ELR (cell line): ENCODE data around the gene C9orf72.
A peak's percentile ranks its signal among the peaks of the same experiment; 100 is the strongest.
"Not testable (repeated sequence)": the region's sequence is repeated elsewhere in the genome, so short reads cannot be mapped to it uniquely, and the experiment has no call there.

ENCODE experiments used
- DNase-seq: peaks from one replicate; pipeline ENCODE4 v3.0.0-alpha.2; 2015; ENCODE audit warnings: low read depth

The C9orf72 gene

DNA sequence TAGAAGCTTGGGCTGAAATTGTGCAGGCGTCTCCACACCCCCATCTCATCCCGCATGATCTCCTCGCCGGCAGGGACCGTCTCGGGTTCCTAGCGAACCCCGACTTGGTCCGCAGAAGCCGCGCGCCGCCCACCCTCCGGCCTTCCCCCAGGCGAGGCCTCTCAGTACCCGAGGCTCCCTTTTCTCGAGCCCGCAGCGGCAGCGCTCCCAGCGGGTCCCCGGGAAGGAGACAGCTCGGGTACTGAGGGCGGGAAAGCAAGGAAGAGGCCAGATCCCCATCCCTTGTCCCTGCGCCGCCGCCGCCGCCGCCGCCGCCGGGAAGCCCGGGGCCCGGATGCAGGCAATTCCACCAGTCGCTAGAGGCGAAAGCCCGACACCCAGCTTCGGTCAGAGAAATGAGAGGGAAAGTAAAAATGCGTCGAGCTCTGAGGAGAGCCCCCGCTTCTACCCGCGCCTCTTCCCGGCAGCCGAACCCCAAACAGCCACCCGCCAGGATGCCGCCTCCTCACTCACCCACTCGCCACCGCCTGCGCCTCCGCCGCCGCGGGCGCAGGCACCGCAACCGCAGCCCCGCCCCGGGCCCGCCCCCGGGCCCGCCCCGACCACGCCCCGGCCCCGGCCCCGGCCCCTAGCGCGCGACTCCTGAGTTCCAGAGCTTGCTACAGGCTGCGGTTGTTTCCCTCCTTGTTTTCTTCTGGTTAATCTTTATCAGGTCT lies at the start of gene C9orf72:
Gene C9orf72, minus strand, starts transcription at position 564 of the 716 bp plus-strand sequence. CDS start 6,361 bp downstream, outside the sequence.
- DNase-seq, result peak; percentile 78

- no peak for DNase-seq
Measured at GRCh38 chr9:27622693-27623340, 49.5 kb upstream of the C9orf72 start.

DNA sequence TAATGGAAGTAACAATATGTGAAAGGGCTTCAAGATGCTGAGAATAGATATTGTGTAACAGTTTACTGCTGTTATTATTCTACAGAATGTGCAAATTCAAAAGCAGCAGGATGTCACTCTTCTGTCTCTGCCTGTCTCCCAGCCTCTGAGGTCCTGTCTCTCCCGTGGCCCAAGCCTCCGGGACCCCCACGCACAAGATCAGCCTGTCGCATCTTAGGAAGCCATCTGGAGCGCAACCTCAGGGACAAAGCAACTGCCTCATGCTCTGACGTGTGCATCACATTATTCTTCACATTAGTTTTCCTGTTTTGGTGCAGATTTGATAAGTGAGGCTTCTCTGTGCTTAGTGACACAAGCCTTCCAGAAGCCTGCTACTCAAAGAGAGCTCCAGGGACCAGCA lies 46.5 kb upstream of the C9orf72 start:
- no peak for DNase-seq

GRCh38 chr9:27618066-27618465 lies 44.8 kb upstream of the C9orf72 start:
- no peak for DNase-seq

DNA sequence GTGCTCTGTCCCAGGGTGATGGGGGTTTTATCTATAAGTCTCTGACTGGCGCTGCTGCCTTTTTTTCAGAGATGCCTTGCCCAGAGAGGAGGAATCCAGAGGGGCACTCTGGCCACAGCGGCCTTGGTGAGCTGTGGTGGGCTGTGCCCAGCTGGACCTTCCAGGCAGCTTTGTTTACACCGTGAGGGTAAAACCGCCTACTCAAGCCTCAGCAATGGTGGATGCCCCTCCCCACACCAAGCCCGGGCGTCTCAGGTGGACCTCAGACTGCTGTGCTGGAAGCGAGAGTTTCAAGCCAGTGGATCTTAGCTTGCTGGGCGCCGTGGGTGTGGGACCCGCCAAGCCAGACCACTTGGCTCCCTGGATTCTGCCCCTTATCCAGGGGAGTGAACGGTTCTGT lies 41.3 kb upstream of the C9orf72 start:
- DNase-seq, result no peak

DNA sequence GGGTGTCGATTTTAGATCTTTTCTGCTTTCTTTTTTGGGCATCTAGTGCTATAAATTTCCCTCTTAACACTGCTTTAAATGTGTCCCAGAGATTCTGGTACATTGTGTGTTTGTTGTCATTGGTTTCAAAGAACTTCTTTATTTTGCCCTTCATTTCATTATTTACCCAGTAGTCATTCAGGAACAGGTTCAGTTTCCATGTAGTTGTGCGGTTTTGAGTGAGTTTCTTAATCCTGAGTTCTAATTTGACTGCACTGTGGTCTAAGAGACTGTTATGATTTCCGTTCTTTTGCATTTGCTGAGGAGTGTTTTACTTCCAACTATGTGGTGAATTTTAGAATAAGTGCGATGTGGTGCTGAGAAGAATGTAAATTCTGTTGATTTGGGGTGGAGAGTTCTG lies 38.8 kb upstream of the C9orf72 start:
- not testable (repeated sequence) for DNase-seq

- no peak for DNase-seq
Measured at GRCh38 chr9:27610622-27611021, 37.3 kb upstream of the C9orf72 start.

DNA sequence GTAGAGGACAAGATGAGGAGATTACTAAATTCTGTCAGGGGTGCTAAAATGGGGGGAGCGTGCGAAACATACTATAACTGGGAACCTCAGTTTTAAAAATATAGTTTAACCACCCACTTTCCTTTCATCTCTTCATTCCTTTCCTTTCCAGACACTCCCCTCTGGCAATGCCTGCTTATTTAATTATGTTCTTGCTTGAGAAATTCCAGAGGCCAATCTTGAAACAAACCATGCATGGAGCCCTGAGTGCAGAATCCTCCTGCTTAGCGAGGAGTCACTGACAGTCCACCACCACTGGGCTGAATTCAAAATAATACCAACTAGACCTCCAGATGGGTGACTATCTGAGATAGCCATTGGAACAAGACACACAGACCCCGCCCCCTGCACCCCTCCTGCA lies 29.7 kb upstream of the C9orf72 start:
- no peak for DNase-seq

GRCh38 chr9:27602142-27602861 lies 29.0 kb upstream of the C9orf72 start:
- no peak for DNase-seq

GRCh38 chr9:27601396-27601795 lies 28.1 kb upstream of the C9orf72 start:
- no peak for DNase-seq

- no peak for DNase-seq
Measured at GRCh38 chr9:27600256-27600655, 27.0 kb upstream of the C9orf72 start.

GRCh38 chr9:27599870-27600238 lies 26.6 kb upstream of the C9orf72 start:
- no peak for DNase-seq

GRCh38 chr9:27599102-27599869 lies 26.0 kb upstream of the C9orf72 start:
- no peak for DNase-seq

DNA sequence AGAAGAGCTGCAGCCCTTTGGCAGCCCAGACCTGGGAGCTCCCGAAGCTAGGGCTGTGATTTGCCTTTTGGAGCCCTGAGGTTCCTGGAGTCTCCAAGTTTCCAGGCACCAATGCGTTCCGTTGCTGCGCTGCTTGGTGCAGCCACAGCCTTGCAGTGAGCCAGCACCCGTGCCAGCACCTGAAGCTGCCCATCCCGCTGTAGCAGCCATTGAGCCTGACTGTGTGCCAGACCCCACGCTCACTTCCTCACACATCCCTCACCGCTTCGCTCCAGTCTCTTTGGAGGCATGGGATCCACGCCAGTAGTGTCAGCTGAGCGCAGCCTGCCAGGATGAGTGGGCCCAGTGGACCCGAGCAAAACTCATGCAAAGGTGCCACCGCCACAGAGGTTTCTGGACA lies 22.5 kb upstream of the C9orf72 start:
- no peak for DNase-seq

DNA sequence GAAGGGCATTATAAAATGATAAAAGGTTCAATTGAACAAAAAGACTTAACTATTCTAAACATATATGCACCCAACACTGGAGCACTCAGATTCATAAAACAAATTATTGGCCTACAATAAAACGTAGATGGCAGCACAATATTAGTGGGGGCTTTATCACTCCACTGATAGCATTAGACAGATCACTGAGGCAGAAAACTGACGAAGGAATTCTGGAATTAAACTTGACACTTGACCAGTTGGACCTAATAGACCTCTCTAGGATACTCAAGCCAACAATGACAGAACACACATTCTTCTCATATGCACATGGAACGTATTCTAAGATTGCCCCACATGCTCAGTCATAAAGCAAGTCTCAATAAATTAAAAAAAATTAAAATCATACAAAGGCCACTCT lies 18.4 kb upstream of the C9orf72 start:
- DNase-seq, result no peak

- DNase-seq, result no peak
Measured at GRCh38 chr9:27591093-27591492, 17.8 kb upstream of the C9orf72 start.

- peak; percentile 10 for DNase-seq
Measured at GRCh38 chr9:27590651-27591050, 17.4 kb upstream of the C9orf72 start.

DNA sequence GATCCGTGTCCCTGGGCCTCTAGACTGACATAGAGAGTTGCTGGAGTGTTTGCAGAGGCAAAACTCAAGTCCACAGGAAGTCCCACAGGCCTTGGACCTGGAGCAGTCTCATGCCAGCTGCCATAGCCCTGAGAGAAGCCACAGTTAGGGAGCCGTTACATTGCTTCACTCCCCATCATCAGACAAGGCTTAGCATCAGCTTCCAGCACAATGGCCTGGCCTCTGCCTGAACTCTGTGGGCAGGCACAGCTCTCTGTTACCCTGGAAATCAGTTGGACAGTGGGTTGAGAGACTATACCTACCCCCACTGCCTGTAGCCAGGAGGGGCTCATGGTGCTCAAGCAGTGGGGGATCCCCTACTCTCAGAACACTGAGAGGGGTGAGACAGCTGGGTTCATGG lies 16.2 kb upstream of the C9orf72 start:
- no peak for DNase-seq

- no peak for DNase-seq
Measured at GRCh38 chr9:27586304-27586703, 13.0 kb upstream of the C9orf72 start.

DNA sequence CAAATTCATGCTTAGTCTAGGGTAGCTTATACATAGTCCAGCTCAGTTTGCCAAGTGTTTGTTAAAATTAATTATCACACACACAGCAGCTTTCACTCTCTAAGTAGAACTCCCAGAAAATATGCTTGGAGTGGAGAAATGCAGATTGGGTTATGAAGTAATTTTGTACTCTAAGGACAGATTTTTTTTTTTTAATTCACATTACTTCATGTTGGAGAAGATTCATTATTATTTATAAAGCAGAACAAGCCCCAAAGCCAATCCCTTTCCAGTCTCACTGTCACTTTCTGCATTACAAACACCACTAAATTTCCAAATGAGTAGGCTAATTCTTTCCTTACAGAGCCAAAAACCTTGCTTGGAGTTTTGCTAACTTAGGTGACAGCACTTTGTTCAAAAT lies 11.7 kb upstream of the C9orf72 start:
- DNase-seq, result no peak

DNA sequence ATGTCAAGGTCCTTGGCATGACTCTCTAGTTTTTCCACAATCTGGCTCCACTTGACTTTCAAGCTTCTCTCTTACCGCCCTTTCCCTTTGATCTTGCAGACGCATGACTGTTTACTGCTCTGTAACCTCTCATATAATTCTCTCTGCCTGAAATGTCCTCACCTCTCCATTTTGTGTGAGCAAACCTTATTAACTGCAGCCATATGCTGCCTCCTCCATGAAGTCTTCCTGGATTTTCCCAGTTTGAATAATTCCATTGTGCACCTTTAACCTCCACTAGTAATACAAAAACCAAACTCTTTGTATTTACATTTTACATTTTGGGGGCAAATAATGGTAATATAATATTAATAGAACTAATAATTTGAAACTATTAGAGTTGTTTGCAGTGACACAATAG lies 9.5 kb upstream of the C9orf72 start:
- DNase-seq, result no peak

- DNase-seq, result no peak
Measured at GRCh38 chr9:27581826-27582225, 8.5 kb upstream of the C9orf72 start.
